Spleen (tissue), 13 donors: ENCODE results near the gene C6orf132. TPM values are rescaled to one million over a fixed set of nuclear protein-coding genes. Genes with fewer than 3 reads are reported as not detected.

Source experiments
- DNase-seq: peaks from one replicate; pipeline ENCODE4 v3.0.0-alpha.2; 2020
- H3K27ac ChIP-seq, 8 donors: fragments of 200-600 bp; sonication (generic) in 7 of 8; 1 replicate in 4 of 8; 2 replicates in 4 of 8; pipeline versions ENCODE4 v1.5.0 to v1.8.0; 2016 to 2021; ENCODE audit warnings: inconsistent platforms in 4 of 8, mild to moderate bottlenecking in 4 of 8, moderate library complexity in 1 of 8
- H3K27me3 ChIP-seq, 7 donors: fragments of 200-600 bp; sonication (generic) in 6 of 7; replicated peaks in 1 of 7; 1 replicate in 4 of 7; 2 replicates in 3 of 7; pipeline versions ENCODE4 v1.5.0 to v1.8.0; 2016 to 2021; ENCODE audit warnings: inconsistent platforms in 3 of 7, mild to moderate bottlenecking in 1 of 7
- H3K36me3 ChIP-seq, 6 donors: fragments of 200-600 bp; sonication (generic) in 5 of 6; 1 replicate in 4 of 6; 2 replicates in 2 of 6; pipeline versions ENCODE4 v1.5.0 to v1.8.0; 2016 to 2021; ENCODE audit warnings: inconsistent platforms in 2 of 6
- H3K4me1 ChIP-seq, 6 donors: fragments of 200-600 bp; sonication (generic) in 5 of 6; 1 replicate in 3 of 6; 2 replicates in 3 of 6; pipeline versions ENCODE4 v1.5.0 to v1.8.0; 2016 to 2021; ENCODE audit warnings: inconsistent platforms in 3 of 6
- H3K4me3 ChIP-seq, 8 donors: fragments of 200-600 bp; sonication (generic) in 7 of 8; 1 replicate in 4 of 8; 2 replicates in 4 of 8; pipeline versions ENCODE4 v1.5.0 to v1.8.0; 2016 to 2021; ENCODE audit warnings: inconsistent platforms in 4 of 8, mild to moderate bottlenecking in 4 of 8, moderate library complexity in 2 of 8
- H3K9me3 ChIP-seq, 8 donors: fragments of 200-600 bp; sonication (generic) in 7 of 8; 1 replicate in 4 of 8; 2 replicates in 4 of 8; pipeline versions ENCODE4 v1.5.0 to v1.8.0; 2016 to 2021; ENCODE audit warnings: inconsistent platforms in 4 of 8
- CTCF ChIP-seq, 11 experiments: fragments of 200-600 bp in 7 of 11; fragments of 450-650 bp in 4 of 11; sonication (generic) in 4 of 11; IDR thresholded peaks in 8 of 11; conservative IDR thresholded peaks in 3 of 11; 1 replicate in 7 of 11; 2 replicates in 4 of 11; pipeline versions ENCODE4 v1.4.0 to v1.8.0; 2016 to 2021; ENCODE audit warnings: antibody characterized with exemption in 11 of 11, inconsistent platforms in 4 of 11, mild to moderate bottlenecking in 1 of 11
- POLR2A ChIP-seq, 3 donors: fragments of 450-650 bp; IDR thresholded peaks; one replicate each; pipeline ENCODE4 v1.5.1; 2017; ENCODE audit warnings: antibody characterized with exemption in 3 of 3, mild to moderate bottlenecking in 1 of 3
- POLR2AphosphoS5 ChIP-seq, 3 donors: sonication (generic); formaldehyde crosslinking; IDR thresholded peaks; one replicate each; pipeline ENCODE4 v1.5.1; 2017; ENCODE audit warnings: antibody characterized with exemption in 3 of 3
- WGBS, 5 donors: extraction: QIAGEN DNeasy Blood & Tissue Kit in 3 of 5; methylation state at CpG; one replicate each; pipeline versions ENCODE4 v1.1.5 to v1.1.7; 2013 to 2018; 5-methylcytosine and 5-hydroxymethylcytosine counted together
- intact Hi-C: fragments of 100-400 bp; cut with DNase I; formaldehyde crosslinking; loops from one replicate; pipeline ENCODE4 v1.15.0; 2023; ENCODE audit warnings: low total_unique reads
- long read RNA-seq, 2 donors: transcript quantifications; one replicate each; lab custom pipeline, GENCODE V29; 2026
- polyA plus RNA-seq, 3 donors: library from polyadenylated mRNA; stranded (reverse); fragments of 200-250 nt; gene quantifications; one replicate each; pipeline ENCODE4 v1.2.1, GENCODE V29; 2013
- total RNA-seq, 7 donors: library from RNA; depleted of rRNA in 3 of 7; stranded (reverse); fragments of >200 nt in 3 of 7; fragmentation: NEBNext Ultra II Directional in 4 of 7; extraction: Animal tissue kit (Norgen Biotek cat#: 25700) in 4 of 7; gene quantifications; one replicate each; pipeline versions ENCODE4 v1.1.0 to v1.2.1, GENCODE V29; 2016 to 2021
- donor health status: healthy with polysubstance abuse.
- donor health status: DM: no; HTN: no; CAD: no; lungs with moderate emphysema.
- donor health status: DM: no; HTN: no; CAD: no.
- donor health status: Bipolar disorder and iron deficiency.
- donor health status: healthy.
- donor health status: DM: no; HTN: no; CAD: no.
- donor health status: DM: yes; HTN: yes; CAD: no.

Gene C6orf132
- total RNA-seq, result under 1 TPM in 4 of 7 donors, not detected in 3; 0.05 to 0.27 (median 0.19) TPM
- polyA plus RNA-seq, result under 1 TPM; 0.11 to 0.17 (median 0.13) TPM
- long read RNA-seq, donor 1, result 0 reads
- long read RNA-seq, donor 2, result 0 reads

DNA sequence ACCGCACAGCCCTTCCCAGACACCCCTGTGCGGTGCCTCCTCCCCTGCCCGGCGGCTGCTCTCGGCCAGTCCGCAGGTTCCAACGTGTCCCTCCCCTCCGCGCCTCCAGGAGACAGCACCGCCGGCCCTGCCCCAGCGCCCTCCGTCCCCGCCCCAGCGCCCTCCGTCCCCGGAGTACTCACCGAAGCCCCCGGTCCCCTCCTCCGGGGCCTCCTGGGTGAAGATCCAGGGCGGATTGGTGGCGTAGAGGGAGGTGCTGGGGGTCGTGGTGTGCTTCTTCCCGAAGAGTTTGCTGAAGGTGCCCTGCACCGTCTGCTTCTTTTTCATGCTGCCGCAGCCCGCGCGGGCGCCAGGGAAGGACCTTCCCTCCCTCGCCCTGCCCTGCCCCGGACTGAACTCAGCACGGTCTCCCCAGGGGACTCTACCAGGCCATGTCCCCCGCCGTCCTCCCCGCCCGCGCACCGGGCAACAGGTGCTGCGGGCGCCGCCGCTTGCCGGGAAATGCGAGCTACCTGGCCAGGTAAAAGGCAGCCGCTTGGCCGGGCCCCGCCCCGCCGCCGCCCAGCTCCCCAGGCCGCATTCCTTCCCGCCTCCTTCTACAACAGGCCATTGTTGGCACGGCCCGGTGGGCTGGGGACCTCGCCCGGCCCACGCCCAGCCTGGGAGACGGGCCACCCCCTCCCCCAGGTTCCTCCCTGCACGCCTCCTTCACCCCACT, at the start of gene C6orf132:
Gene C6orf132, minus strand, starts transcription at position 503 of the 718 bp plus-strand sequence. Its CDS starts 176 bp downstream, at position 327.
- no peaks in the 10 kb centered on the region for H3K9me3 ChIP-seq
- H3K4me3 ChIP-seq, result peak within 1 kb of the TSS in 7 of 8 donors; percentile 9 to 64 (median 30)
- intact Hi-C loops, result no loop called here
- DNase-seq, result no peak
- no peaks in the 10 kb centered on the region for H3K36me3 ChIP-seq
- WGBS, 5 donors, result 4 to 7% (median 4%) methylated on average over 44 to 60 of the region's 60 CpGs
- H3K27ac ChIP-seq, result no peak within 1 kb of the TSS
- H3K4me1 ChIP-seq, result peaks cover 0 to 26% (median 14%) of the 10 kb centered on the region in 6 donors
- peaks cover 0 to 39% (median 29%) of the 10 kb centered on the region in 7 donors for H3K27me3 ChIP-seq
- TF ChIP-seq POLR2AphosphoS5 (IDR thresholded peaks at IDR 0.05), result peak in 1 of 3 donors; percentile 23
- no peak for TF ChIP-seq CTCF (IDR thresholded peaks at IDR 0.05 in 8 of 11, conservative IDR thresholded peaks at IDR 0.05 in 3 of 11)
- no peak for TF ChIP-seq POLR2A (IDR thresholded peaks at IDR 0.05)

DNA sequence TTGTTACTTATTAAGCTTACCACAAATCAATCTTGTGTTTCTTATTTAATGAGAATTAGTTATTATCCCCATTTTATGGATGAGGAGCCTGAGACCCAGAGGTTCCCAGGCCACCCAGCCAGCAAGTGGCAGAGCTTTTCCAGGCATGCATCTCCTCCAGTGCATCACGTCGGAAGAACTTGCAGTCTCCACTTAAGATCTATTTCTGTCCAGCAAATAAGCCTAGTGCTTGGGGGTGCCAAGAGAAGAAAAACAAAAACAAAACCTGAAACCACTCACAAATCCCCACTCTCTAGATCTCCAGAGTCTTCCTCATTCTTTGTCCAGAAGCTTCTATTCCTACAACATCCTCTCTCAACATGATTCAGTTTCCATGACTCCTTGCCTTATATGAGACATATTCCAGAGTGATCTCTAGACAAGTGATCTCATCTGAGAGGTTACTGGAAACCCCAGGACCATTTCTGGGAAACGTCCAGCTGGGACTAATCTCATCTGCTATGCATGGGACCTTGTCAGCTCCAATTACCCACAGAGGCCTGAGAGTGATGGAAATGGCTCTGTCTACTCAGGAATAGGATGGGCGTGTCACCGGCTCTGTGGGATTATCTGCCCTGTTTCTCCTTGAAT, 48.2 kb upstream of the C6orf132 start:
- Histone ChIP-seq H3K9me3 (no peaks in the 10 kb centered on the region), H3K27me3 (no peaks in the 10 kb centered on the region), H3K4me1 (no peaks in the 10 kb centered on the region), H3K27ac (no peak overlapping the region), H3K4me3 (no peak overlapping the region), H3K36me3 (peaks cover 0 to 4% (median 0%) of the 10 kb centered on the region in 6 donors)
- WGBS, 5 donors, result 71 to 85% (median 76%) methylated on average over 5 of the region's 5 CpGs
- intact Hi-C loops, result no loop called here
- TF ChIP-seq POLR2A (IDR thresholded peaks at IDR 0.05) (no peak), CTCF (IDR thresholded peaks at IDR 0.05 in 8 of 11, conservative IDR thresholded peaks at IDR 0.05 in 3 of 11) (no peak), POLR2AphosphoS5 (IDR thresholded peaks at IDR 0.05) (peak in 1 of 3 donors; percentile 28)
- no peak for DNase-seq

- WGBS, 5 donors, result 71 to 84% (median 79%) methylated on average over 6 of the region's 6 CpGs
- Histone ChIP-seq H3K27me3 (no peaks in the 10 kb centered on the region), H3K4me1 (no peaks in the 10 kb centered on the region), H3K36me3 (no peaks in the 10 kb centered on the region), H3K27ac (no peak overlapping the region), H3K9me3 (no peaks in the 10 kb centered on the region), H3K4me3 (no peak overlapping the region)
- intact Hi-C loops, result no loop called here
- DNase-seq, result no peak
- no peak for TF ChIP-seq CTCF (IDR thresholded peaks at IDR 0.05 in 8 of 11, conservative IDR thresholded peaks at IDR 0.05 in 3 of 11)
Observed at GRCh38 chr6:42188406-42188805, 46.0 kb upstream of the C6orf132 start.

DNA sequence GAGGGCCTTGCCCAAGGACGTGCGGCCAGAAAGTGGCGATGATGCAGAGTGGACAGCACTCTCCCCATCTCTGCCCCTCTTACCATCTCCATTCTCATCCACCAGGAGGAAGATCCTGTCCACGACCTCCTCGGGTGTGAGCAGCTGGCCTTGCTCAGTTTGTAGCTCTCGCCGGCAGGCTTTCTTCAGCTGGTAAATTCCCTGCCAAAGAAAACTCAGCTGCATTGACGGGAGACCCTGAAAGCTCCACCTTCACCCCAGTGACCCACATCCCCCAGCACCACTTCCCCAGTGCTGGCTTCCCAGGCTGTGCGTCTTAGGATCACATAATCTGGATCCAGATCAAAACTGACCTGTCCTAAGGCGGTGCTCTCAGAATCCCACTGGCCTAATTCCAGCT, 43.2 kb upstream of the C6orf132 start:
- no peak for DNase-seq
- intact Hi-C loops, result no loop called here
- H3K36me3 ChIP-seq, result no peaks in the 10 kb centered on the region
- 79 to 89% (median 86%) methylated on average over 10 of the region's 10 CpGs for WGBS, 5 donors
- H3K4me3 ChIP-seq, result no peak overlapping the region
- no peaks in the 10 kb centered on the region for H3K4me1 ChIP-seq
- no peaks in the 10 kb centered on the region for H3K27me3 ChIP-seq
- H3K27ac ChIP-seq, result no peak overlapping the region
- TF ChIP-seq CTCF (IDR thresholded peaks at IDR 0.05 in 8 of 11, conservative IDR thresholded peaks at IDR 0.05 in 3 of 11), result no peak
- no peak for TF ChIP-seq POLR2AphosphoS5 (IDR thresholded peaks at IDR 0.05)
- no peak for TF ChIP-seq POLR2A (IDR thresholded peaks at IDR 0.05)
- no peaks in the 10 kb centered on the region for H3K9me3 ChIP-seq
